ENCODE data around the gene MYH11.

Gene MYH11

GRCh38 chr16:15856901-15857698 is at the start of gene MYH11:
MYH11 (minus strand) TSS chr16:15857028; CDS start chr16:15838252, 18,776 bp downstream.
- TF ChIP-seq CTCF (IDR thresholded peaks at IDR 0.05; ENCODE audit: extremely low read depth, insufficient read depth, missing control alignments) = peak; percentile 18
- in situ Hi-C loops (cut with MboI; ENCODE audit: low pct_unique_long_range_greater_than_20kb, low sequenced_read_pairs, unreplicated experiment) = no loop called here
- DNase-seq (ENCODE audit: low spot score) = peak; percentile 45

GRCh38 chr16:15906439-15906838 is 49.6 kb upstream of the MYH11 start:
- no peak for TF ChIP-seq CTCF (IDR thresholded peaks at IDR 0.05; ENCODE audit: extremely low read depth, insufficient read depth, missing control alignments)

GRCh38 chr16:15903960-15904359 is 47.1 kb upstream of the MYH11 start:
- TF ChIP-seq CTCF (IDR thresholded peaks at IDR 0.05; ENCODE audit: extremely low read depth, insufficient read depth, missing control alignments) = no peak
- DNase-seq (ENCODE audit: low spot score) = no peak
- in situ Hi-C loops (cut with MboI; ENCODE audit: low pct_unique_long_range_greater_than_20kb, low sequenced_read_pairs, unreplicated experiment) = no loop called here

More at GRCh38 chr16:15906439-15906838, 49.6 kb upstream of the MYH11 start:
- no peak for DNase-seq (ENCODE audit: low spot score)
- in situ Hi-C loops (cut with MboI; ENCODE audit: low pct_unique_long_range_greater_than_20kb, low sequenced_read_pairs, unreplicated experiment) = no loop called here

- DNase-seq (ENCODE audit: low spot score) = no peak
- TF ChIP-seq CTCF (IDR thresholded peaks at IDR 0.05; ENCODE audit: extremely low read depth, insufficient read depth, missing control alignments) = no peak
- in situ Hi-C loops (cut with MboI; ENCODE audit: low pct_unique_long_range_greater_than_20kb, low sequenced_read_pairs, unreplicated experiment) = no loop called here
These were observed 44.2 kb upstream of the MYH11 start for GRCh38 chr16:15900901-15901500.

GRCh38 chr16:15900357-15900756 is 43.5 kb upstream of the MYH11 start:
- no peak for TF ChIP-seq CTCF (IDR thresholded peaks at IDR 0.05; ENCODE audit: extremely low read depth, insufficient read depth, missing control alignments)
- in situ Hi-C loops (cut with MboI; ENCODE audit: low pct_unique_long_range_greater_than_20kb, low sequenced_read_pairs, unreplicated experiment) = no loop called here
- DNase-seq (ENCODE audit: low spot score) = no peak

GRCh38 chr16:15899538-15900100 is 42.8 kb upstream of the MYH11 start:
- TF ChIP-seq CTCF (IDR thresholded peaks at IDR 0.05; ENCODE audit: extremely low read depth, insufficient read depth, missing control alignments) = no peak
- in situ Hi-C loops (cut with MboI; ENCODE audit: low pct_unique_long_range_greater_than_20kb, low sequenced_read_pairs, unreplicated experiment) = loop anchor here (25.0 kb wide), 1 partner anchor 113 kb away; no protein-coding TSS in a partner anchor
- peak; percentile 31 for DNase-seq (ENCODE audit: low spot score)
